ENCODE results near the gene TEAD4. TPM values are rescaled to one million over a fixed set of nuclear protein-coding genes. Genes with fewer than 3 reads are reported as not detected.
A peak's percentile ranks its signal among the peaks of the same experiment; 100 is the strongest.

The TEAD4 gene
- total RNA-seq = 15.8 TPM

DNA sequence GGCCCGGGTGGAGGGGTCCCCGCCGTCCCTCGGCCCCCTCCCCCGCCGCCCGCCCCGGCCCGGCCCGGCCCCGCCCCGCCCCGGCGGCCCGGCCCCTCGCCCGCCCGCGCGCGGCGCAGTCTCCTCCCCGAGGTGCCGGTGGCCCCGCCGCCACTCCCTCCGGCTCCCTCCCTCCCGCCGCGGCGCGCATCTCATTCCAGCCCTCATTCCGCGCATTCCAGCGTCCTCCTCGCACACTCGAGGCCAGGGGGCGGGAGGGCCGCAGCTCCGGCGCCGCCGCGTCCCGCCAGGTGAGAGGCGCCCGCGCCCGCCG is at the start of gene TEAD4:
TEAD4 (plus strand) TSS at position 206 of the 313 bp plus-strand sequence.
- DNase-seq (ENCODE audit: low spot score) = no peak

DNA sequence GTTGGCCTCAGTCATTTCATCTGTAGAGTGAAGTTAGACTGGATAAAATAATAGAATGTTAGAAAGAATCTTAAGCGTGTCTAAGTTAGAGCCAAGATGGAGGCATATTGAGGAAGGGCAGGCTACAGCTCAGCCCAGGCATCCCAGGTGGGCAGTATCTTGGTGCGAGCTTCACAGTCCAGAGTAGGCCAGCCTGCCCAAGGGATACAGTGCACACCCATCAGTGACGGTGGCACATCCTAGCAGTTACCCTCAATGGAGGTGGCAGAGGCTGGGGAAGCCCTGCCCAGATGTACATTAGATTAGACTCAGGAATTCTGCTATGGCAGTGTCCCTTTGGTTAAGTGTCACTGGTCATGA is 47.0 kb upstream of the TEAD4 start:
- no peak for DNase-seq (ENCODE audit: low spot score)

DNA sequence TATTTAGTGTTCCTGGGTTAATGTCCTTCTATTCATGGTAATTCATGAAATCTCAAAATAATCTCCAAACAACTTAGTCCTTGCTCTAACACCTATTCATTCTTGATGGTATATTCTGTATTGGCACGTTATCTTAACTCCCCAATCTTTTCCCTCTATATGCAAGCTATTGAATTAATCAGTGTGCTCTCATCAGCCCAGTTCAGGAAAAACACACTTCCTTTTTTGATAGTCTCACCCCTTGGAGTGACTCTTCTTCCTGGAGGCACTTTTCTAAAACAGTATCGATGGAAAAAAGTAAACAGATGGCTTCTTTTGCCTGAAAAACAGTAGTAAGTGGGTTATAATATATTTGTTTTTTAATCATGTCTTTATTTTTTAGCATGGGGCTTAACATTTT is 39.9 kb upstream of the TEAD4 start:
- no peak for DNase-seq (ENCODE audit: low spot score)

DNA sequence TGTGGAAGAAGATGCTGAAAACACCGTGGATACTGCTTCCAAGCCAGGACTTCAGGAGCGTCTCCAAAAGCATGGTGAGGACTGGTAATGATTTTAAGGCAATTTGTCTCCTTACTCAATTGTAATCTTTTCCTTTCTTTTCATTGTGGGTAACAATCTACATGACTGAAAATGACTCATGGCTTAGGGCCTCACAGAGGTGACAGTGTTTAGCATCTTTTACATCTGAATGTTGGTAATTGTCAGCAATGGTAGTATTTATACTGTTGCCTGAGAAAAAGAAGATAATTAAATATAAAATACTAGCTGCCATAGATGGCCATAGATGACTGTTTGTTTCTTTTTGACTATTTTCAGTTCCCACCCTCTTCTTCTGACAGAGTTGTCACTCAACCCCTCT is 36.9 kb upstream of the TEAD4 start:
- DNase-seq (ENCODE audit: low spot score) = no peak

DNA sequence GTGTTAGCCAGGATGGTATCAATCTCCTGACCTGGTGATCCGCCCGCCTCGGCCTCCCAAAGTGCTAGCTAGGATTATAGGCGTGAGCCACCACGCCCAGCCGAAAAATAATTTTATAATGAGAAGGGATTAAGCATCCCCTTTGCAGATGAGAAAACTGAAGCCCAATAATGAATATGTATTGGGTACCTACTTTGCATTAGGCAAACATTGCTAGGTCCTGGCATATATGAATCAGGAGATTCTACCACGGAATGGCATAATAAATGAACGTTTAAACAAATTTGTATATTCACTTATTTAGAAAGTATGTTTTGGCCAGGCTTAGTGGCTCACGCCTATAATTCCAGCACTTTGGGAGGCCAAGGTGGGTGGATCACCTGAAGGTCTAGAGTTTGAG is 36.1 kb upstream of the TEAD4 start:
- DNase-seq (ENCODE audit: low spot score) = no peak

DNA sequence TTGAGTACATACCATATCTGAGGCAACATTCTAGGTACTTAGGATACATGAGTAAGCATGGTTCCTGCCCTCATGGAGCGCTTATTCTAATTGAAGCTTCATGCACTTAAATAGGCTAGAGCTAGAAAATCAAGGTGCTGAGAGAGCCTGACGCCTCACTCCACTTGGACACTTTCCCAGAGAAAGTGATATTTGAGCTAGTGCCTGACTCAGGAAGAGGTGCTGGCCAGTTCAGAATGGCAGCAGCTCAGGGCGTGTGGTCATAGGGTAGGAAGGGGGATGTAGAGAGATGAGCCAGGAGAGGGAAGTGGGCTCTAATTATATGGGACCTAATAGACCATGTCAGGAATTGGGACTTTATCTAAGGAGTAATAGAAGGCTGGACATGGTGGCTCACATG is 35.2 kb upstream of the TEAD4 start:
- DNase-seq (ENCODE audit: low spot score) = no peak

DNA sequence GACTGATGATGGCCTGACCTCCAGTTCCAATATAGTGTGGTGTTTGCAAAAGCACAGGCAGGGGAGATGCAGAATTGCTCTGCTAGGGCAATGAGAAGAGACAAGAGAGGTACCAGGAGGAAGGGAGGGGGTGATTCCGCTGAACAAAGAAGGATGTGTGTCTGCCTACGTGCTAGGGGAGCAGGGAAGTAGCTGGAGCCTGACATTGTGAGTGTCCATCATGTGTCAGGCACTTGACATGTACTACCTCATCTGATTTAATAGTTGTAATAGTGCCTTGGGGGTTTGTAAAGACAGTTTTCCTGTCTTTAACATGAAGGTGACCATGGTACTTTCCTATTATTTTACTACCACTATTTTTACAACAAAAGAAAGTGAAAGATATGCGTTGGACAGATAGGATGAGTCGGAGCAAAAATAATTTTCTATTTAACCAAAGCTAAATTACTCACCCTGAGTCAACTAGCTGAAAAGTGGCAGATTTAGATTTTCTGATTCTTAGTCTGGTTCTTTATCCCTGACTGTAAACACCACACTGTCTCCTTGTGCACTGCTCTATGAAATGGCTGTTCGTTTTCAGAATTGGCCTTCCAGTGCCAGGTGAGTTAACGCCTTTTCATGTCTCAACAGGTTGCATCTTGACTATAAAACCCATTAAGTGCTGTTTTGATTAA is 33.7 kb upstream of the TEAD4 start:
- DNase-seq (ENCODE audit: low spot score) = no peak

DNA sequence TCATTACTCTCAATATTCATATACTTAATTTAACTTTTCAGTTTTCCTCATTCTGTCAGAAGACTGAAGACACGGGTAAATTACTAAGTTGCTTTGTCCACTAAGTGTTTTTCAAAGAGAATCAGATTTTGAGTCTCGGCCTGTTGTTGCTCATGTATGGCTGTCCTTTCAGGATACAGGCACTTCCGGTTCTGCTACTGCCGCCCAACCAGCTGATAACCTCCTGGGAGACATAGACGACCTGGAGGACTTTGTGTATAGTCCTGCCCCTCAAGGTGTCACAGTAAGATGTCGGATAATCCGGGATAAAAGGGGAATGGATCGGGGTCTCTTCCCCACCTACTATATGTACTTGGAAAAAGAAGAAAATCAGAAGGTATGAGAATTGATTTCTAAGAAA is 28.3 kb upstream of the TEAD4 start:
- no peak for DNase-seq (ENCODE audit: low spot score)

DNA sequence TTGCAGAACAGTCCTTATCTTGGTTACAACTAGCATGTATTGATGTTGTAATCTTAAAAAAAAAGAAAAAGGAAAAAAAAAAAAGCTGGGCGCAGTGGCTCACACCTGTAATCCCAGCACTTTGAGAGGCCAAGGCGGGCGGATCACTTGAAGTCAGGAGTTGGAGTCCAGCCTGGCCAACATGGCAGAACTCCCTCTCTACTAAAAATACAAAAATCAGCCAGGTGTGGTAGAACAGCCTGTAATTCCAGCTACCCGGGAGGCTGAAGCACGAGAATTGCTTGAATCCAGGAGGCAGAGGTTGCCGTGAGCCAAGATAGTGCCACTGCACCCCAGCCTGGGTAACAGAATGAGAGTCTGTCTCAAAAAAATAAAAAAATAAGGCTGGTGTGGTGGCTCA is 25.6 kb upstream of the TEAD4 start:
- DNase-seq (ENCODE audit: low spot score) = no peak

DNA sequence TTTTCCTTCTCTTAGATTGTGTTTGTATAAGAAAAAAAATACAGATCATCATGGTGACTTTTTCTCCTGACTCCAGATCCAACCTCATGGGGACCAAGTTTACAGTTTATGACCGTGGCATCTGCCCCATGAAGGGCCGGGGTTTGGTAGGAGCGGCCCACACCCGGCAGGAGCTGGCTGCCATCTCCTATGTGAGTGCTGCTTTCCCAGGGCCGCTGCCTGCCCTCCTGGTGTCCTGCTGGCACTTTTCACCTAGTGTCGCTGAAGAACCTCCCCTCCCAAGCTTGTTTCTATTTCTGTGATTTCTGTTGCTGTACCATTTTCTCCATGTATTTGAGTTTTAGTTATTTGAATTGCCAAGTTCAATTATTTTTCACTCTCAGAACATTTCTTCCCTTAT is 24.8 kb upstream of the TEAD4 start:
- no peak for DNase-seq (ENCODE audit: low spot score)

DNA sequence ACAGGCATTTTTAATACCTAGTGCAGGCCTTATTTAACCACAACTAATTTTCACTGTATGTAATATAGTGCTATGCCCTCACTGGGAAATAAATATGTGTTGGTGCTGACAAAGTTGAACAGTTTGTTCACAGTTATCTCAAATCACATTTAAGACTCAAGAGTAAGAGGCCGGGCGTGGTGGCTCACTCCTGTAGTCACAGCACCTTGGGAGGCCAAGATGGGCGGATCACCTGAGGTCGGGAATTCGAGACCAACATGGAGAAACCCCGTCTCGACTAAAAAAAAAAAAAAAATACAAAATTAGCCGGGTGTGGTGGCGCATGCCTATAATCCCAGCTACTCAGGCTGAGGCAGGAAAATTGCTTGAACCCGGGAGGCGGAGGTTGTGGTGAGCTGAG is 22.9 kb upstream of the TEAD4 start:
- DNase-seq (ENCODE audit: low spot score) = no peak

DNA sequence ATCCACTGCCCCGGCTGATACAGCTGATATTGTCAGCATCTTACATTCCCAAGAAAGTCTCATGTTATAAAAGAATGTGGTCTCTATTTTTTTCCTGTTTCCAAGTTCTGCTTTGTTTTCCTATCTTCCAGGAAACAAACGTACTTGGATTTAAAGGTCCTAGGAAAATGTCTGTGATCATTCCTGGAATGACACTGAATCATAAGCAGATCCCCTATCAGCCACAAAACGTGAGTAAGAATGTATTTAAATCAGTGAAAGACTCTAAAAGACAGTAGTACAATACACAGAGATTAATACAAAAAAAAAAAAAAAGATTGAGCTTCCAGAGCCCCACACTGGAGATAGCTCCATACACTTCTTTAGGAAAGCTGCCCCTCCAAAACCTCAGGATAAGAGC is 21.7 kb upstream of the TEAD4 start:
- no peak for DNase-seq (ENCODE audit: low spot score)

DNA sequence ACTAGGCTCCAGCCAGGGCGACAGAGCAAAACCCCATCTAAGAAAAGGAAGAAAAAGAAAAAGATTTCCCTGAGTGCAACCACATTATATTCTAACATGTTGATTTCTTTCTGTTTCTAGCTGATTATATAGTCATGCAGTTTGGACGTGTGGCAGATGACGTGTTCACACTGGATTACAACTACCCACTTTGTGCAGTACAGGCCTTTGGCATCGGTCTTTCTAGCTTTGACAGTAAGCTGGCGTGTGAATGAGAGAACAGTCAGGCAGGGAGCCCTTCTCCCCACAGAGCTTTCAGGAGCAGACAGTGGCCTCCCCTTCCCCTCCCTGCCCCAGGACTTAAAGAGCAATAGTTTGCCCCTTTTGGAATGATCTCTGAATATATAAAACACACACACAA is 20.0 kb upstream of the TEAD4 start:
- DNase-seq (ENCODE audit: low spot score) = no peak

DNA sequence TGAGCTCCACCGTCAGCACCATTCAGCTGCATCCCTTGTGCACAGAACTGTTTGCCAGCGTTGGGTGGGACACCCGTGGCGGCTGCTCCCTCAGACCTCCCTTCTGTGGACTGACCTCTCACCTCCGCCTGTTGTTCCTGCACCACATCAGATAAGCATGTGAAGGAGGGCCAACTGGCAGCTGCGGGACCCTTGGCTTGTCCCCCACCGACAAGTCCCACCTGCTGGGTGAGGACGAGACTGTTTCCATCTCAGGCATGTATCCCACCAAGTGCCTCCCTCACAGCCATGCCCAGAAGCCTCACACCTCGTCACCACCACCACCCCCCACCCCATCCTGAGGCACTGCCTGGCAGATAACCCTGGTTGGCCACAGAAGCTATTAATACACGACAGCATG is 18.6 kb upstream of the TEAD4 start:
- DNase-seq (ENCODE audit: low spot score) = no peak

DNA sequence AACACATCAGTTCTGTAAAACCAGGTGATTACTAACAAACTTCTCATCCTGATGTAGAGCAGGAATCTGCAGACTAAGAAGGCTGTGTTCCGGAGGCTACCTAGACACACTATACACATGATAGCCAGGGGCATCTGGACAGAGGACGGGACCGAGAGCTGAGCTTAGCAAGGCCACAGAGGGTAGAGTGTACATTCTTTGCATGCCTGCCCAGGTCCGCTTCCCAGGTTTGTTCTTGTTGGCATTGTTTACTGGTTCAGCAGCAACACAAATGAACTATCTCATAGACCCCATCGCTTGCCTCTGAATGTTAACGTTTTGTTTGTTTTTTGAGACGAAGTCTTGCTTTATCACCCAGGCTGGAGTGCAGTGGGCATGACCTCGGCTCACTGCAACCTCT is 17.7 kb upstream of the TEAD4 start:
- no peak for DNase-seq (ENCODE audit: low spot score)

DNA sequence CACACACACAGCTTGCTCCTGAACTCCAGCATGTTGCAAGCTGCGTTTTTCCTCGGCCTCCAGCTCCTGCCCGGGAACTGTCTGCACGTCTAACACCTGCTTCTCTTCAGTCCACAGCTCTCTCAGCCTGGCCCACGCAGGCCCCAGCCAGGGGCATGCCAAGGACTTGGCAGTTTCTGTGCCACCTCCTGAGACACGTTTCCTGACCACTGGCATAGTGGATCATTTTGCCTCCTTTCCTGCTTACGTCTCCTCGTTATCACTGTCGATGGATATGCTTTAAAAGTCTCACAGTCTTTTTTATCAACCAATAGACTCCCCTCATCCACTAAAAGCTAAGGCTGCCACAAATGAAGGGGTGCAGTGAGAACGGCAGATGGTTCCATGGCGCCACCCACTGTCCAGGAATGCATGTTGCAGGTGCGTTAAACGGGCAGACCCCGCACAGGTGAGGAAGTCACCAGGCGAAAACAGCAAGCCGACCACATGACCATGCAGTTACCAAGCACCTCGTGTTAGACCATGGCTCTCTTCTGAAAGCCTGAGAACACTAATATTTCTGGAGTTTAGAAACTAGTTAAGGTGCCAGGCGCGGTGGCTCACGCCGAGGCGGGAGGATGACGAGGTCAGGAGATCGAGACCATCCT is 14.7 kb upstream of the TEAD4 start:
- DNase-seq (ENCODE audit: low spot score) = no peak

DNA sequence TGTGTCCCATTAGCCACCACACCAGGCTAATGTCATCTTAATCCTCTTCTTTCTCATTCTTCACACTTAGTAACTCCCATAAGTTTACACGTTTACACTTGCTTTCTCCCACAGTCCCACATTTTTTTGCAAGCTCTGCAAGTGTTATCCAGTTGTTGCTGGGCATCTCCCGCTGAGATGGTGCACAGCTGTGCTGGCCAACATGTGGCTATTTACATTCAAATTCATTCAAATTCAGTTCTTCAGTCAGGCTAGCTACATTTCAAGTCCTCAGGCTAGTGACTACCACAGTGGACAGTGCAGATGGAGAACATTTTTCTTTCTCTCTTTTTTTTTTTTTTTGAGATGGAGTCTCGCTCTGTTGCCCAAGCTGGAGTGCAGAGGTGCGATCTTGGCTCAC is 9.8 kb upstream of the TEAD4 start:
- DNase-seq (ENCODE audit: low spot score) = no peak

DNA sequence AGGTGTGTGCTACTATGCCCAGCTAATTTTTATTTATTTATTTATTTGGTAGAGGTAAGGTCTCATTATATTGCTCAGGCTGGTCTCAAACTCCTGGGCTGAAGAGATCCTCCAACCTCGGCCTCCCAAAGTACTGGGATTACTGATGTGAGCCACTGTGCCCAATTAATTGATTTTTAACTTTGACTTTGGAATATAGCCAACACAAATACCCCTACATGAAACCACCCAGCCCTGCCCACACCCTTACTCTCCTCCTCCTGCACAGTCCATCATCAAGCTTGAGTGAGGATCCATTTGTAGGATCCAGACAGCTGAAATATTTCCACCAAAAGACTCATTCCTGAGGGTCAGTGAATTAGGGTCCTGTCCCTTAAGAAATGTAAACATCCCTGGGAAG is 3.3 kb upstream of the TEAD4 start:
- no peak for DNase-seq (ENCODE audit: low spot score)

DNA sequence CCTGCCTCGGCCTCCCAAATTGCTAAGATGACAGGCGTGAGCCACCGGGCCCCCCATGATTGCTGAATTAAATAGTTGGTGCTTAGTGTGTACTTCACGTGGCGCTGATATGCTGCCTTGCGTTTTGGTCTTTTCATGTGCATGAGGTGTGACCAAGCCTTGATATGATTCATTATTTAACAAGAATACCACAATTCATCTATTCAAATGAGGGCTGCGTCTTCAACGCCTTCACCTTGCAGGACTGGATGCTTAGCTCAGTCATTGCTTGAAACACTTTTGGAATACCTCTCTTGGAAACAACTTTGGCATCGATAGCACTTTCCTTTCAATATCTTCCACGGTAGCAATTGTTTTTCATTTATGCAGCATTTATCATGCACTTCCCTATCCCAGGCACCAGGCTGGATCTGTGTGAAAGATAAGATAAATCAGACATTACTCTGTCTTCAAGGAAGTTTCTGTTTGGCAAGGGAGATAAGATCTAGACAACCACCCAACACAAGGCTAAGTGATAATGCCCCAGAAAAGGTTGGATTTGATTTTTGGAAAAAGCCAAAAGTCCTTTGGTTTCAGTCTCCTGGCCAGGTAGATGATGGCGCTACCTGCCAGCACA is 1.3 kb upstream of the TEAD4 start:
- DNase-seq (ENCODE audit: low spot score) = no peak

DNA sequence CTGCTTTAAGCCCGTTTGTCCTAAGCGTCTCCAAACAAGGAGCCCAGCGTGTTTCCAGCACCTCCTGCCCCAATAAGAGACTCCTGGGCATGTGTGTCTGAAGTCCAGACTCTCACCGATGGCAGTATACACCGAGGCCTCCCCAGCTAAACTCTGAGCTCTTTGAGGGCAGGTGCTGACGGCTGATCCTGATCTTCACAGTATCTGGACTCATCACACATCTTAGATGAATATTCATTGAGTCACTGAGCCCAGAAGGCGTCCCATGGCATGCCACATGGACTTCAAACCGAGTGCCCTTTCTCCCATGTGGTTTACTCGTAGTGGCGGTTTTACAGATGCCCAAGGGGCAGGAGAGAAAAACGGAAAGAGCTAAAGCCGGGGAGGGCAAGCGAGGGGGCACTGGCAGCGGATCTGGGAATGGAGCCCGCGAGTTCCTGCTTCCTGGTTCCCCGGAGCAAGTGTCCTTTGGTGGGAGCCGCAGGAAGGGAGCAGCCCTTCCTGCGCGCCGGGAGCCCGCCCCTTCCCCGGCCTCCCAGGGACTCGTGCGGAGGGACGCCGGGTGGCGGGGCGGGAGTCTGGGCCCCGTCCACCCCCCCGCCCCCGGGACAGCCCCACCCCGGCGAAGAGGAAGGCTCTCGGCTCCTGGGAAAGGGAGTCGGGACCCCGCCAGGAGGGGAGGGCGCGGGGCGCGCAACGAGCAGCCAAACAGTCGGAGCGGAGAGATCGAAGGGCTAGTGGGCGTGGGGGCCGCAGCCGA is 585 bp upstream of the TEAD4 start:
- no peak for DNase-seq (ENCODE audit: low spot score)

DNA sequence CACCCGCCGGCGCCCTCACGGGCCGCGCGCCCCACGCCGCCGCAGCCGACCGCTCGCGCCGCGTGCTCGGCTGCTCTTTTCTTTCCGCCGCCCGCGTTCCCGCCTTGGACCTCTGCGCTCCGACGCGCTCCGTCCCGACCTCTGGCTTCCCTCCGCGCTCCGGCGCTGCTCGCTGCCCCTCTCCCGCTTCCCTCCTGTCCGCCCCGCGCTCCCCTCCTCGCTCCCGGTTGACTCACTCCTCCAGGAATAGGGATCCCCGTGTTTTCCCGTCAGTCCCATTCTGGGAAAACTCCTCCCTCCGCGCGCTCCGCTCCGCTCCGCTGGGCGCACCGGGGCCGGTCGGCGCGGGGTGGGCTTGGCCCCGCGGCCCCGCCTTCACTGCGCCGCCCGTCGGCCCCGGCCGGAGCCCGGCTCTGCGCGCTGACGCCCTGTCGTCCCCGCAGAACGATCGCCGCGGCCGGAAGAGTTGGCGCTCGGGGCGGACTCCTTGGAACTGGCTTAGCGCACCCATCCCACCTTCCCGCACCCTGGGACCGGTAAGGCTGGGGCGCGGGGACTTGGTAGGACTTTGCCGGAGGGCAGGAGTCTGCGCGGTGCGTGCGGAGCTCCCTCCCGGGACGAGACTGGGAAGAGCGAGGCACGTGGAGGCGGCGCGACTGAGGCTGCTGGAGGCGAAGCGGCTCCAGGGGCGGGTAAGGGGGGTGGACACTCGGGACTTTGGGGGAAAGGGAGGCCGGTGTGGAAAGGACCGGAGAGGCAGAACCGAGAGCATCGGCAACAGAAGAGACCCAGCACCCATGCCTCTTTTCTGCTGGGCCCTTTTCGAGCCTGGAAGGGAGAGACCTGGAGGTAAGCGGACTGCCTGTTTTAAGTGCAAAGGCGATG is 550 bp downstream of the TEAD4 start:
- peak; percentile 50 for DNase-seq (ENCODE audit: low spot score)

DNA sequence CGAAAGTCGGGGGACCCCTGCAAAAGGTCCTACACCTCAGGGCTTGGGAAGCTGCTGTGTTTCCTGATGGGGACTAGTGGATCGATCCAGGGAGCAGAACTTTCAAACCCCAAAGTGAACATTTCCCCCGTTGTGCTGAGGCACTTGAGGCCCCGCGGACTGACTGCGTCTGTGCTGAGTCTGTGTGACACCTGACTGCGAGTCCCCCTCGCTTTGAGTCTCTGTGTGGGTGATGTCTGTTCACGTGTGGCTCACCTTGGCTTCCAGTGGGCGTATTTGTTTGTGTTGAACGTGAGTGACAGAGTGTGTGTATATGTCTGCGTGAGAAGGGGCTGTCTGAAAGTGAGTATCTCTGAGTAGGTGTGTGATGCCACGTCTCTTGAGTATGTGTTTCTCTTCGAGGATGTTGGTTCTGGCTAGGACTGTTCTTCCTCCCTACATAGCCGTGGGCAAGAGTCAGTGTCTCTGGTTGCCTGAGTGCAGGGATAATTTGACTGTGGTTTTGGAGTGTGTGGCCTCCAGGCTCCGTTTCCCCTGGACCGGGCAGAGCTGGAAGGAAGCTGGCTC is 1.3 kb downstream of the TEAD4 start:
- DNase-seq (ENCODE audit: low spot score) = no peak

Data from ureter (tissue), 1 donor.